ENCODE results near the gene GRK5. TPM values are rescaled to one million over a fixed set of nuclear protein-coding genes. Genes with fewer than 3 reads are reported as not detected.
A peak's percentile ranks its signal among the peaks of the same experiment; 100 is the strongest.
"Not testable (repeated sequence)": the region's sequence is repeated elsewhere in the genome, so short reads cannot be mapped to it uniquely, and the experiment has no call there.

GRK5 gene
- total RNA-seq, 2 donors from 2014 or later, result 9.1 to 11.9 TPM

DNA sequence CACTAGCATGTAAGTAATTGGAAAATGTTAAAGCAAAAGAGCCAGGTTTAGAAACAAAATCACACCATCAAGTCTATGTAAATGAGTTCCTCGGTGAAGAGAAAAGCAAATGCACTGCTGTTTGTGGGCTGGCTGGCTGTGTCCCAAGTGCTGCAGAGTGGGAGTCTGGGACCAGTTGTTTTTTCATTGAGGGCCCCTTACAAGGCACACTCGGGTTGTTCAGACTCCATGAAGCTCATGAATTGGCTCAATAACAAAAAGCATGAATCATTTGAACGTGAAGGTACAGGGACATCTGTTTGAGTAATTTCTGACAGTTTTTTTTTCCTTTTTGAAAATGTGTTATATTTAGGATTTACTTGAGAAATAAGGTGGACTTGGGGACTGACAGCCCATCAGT is 28.0 kb downstream of the GRK5 start:
- H3K36me3 Mint-ChIP-seq (ENCODE audit: low read depth), result peaks cover 2% of the 10 kb centered on the region
- TF ChIP-seq, protein P1, sequence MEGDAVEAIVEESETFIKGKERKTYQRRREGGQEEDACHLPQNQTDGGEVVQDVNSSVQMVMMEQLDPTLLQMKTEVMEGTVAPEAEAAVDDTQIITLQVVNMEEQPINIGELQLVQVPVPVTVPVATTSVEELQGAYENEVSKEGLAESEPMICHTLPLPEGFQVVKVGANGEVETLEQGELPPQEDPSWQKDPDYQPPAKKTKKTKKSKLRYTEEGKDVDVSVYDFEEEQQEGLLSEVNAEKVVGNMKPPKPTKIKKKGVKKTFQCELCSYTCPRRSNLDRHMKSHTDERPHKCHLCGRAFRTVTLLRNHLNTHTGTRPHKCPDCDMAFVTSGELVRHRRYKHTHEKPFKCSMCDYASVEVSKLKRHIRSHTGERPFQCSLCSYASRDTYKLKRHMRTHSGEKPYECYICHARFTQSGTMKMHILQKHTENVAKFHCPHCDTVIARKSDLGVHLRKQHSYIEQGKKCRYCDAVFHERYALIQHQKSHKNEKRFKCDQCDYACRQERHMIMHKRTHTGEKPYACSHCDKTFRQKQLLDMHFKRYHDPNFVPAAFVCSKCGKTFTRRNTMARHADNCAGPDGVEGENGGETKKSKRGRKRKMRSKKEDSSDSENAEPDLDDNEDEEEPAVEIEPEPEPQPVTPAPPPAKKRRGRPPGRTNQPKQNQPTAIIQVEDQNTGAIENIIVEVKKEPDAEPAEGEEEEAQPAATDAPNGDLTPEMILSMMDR (conservative IDR thresholded peaks at IDR 0.05), result no peak
- peaks cover 8% of the 10 kb centered on the region for H3K9me3 Mint-ChIP-seq
- Histone ChIP-seq H3K4me3 (ENCODE audit: low read length) (no peak overlapping the region), H3K9ac (ENCODE audit: extremely low read depth, low read length, poor library complexity, severe bottlenecking) (no peak overlapping the region), H3K4me1 (ENCODE audit: control insufficient read depth, insufficient read depth, low read length) (no peaks in the 10 kb centered on the region), H3K9me3 (ENCODE audit: control insufficient read depth, low read length) (no peaks in the 10 kb centered on the region), H3K36me3 (ENCODE audit: control insufficient read depth, insufficient read depth, low read length) (no peaks in the 10 kb centered on the region), H3K27ac (ENCODE audit: low read depth, low read length) (no peak overlapping the region), H3K27me3 (ENCODE audit: control insufficient read depth, insufficient read depth, low read length, poor library complexity, severe bottlenecking) (no peaks in the 10 kb centered on the region)
- no peak overlapping the region for H3K4me3 Mint-ChIP-seq
- peak overlapping the region; percentile 71 for H3K27ac Mint-ChIP-seq
- DNase-seq, result no peak
- WGBS, 2 experiments (ENCODE audit: insufficient coverage in 1 of 2, insufficient read length in 1 of 2), result 73 to 76% methylated on average over 3 of the region's 3 CpGs
- H3K27me3 Mint-ChIP-seq (ENCODE audit: insufficient read depth), result no peaks in the 10 kb centered on the region
- peaks cover 35% of the 10 kb centered on the region for H3K4me1 Mint-ChIP-seq

DNA sequence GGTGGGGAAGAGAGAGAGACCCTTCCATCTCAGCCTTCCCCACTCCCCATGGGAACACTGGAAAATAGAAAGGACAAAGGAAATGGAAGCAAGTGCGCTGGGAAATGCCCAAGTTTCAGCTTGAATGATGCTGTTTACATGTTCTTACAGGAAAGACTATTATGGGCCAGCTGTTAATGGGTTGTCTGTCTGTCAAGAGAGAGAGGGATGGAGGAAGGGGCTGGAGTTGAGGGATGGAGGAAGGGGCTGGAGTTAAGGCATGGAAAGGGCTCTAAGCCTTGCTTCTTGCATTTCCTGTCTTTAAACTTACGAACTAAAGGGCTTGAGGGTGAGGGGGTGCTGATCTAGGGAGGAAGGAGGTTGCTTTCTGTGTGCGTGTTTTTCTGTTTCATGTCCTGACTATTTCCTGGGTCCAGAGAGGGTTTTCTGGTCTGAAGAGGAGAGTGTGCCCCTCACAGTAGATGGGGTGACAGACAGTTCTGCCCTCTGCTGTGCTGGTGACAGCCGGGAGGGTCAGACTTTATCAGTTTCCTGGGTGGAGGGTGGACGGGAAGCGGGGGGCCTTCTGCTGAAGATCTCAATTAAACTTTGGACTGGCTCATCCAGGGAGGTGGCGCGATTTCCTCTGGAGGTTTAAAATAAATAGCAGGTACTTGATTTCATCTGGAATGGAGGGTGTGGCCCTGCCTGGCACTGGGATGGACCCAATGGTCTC is 30.5 kb downstream of the GRK5 start:
- Mint-ChIP-seq H3K36me3 (ENCODE audit: low read depth) (no peaks in the 10 kb centered on the region), H3K27ac (peak overlapping the region; percentile 76), H3K4me1 (peaks cover 54% of the 10 kb centered on the region), H3K9me3 (no peaks in the 10 kb centered on the region), H3K27me3 (ENCODE audit: insufficient read depth) (no peaks in the 10 kb centered on the region), H3K4me3 (no peak overlapping the region)
- Histone ChIP-seq H3K9ac (ENCODE audit: extremely low read depth, low read length, poor library complexity, severe bottlenecking) (no peak overlapping the region), H3K9me3 (ENCODE audit: control insufficient read depth, low read length) (no peaks in the 10 kb centered on the region), H3K36me3 (ENCODE audit: control insufficient read depth, insufficient read depth, low read length) (no peaks in the 10 kb centered on the region), H3K4me1 (ENCODE audit: control insufficient read depth, insufficient read depth, low read length) (peaks cover 2% of the 10 kb centered on the region), H3K27ac (ENCODE audit: low read depth, low read length) (no peak overlapping the region), H3K27me3 (ENCODE audit: control insufficient read depth, insufficient read depth, low read length, poor library complexity, severe bottlenecking) (no peaks in the 10 kb centered on the region), H3K4me3 (ENCODE audit: low read length) (no peak overlapping the region)
- TF ChIP-seq, protein P1 (conservative IDR thresholded peaks at IDR 0.05), result no peak
- WGBS, 2 experiments (ENCODE audit: insufficient coverage in 1 of 2, insufficient read length in 1 of 2), result 75 to 90% methylated on average over 7 to 8 of the region's 8 CpGs
- DNase-seq, result peak; percentile 52

DNA sequence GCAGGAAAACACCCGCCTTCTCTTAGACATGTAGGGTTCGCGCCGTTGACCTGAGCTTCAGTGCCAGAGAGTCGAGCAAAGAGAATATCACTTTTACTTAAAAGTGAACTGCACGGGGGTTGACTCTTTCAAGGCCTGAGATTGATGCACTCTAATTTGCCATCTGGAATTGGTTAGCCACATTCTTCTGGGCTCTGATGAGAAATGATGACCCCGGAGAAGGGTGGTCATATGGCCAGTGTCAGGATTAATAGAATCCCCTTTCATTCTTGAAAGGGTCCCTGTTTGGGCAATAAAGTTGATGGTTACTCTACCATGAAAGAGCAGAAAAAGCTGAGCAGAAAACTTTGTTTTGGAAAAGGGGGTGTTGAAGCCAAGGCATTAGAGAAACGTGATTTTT is 31.2 kb downstream of the GRK5 start:
- no peak for DNase-seq
- H3K4me1 ChIP-seq (ENCODE audit: control insufficient read depth, insufficient read depth, low read length), result peaks cover 2% of the 10 kb centered on the region
- no peak overlapping the region for H3K27ac ChIP-seq (ENCODE audit: low read depth, low read length)
- Mint-ChIP-seq H3K27me3 (ENCODE audit: insufficient read depth) (no peaks in the 10 kb centered on the region), H3K9me3 (no peaks in the 10 kb centered on the region), H3K4me3 (no peak overlapping the region), H3K4me1 (peaks cover 54% of the 10 kb centered on the region), H3K27ac (peak overlapping the region; percentile 76), H3K36me3 (ENCODE audit: low read depth) (no peaks in the 10 kb centered on the region)
- TF ChIP-seq, protein P1 (conservative IDR thresholded peaks at IDR 0.05), result no peak
- no peaks in the 10 kb centered on the region for H3K36me3 ChIP-seq (ENCODE audit: control insufficient read depth, insufficient read depth, low read length)
- no peaks in the 10 kb centered on the region for H3K27me3 ChIP-seq (ENCODE audit: control insufficient read depth, insufficient read depth, low read length, poor library complexity, severe bottlenecking)
- H3K4me3 ChIP-seq (ENCODE audit: low read length), result no peak overlapping the region
- H3K9ac ChIP-seq (ENCODE audit: extremely low read depth, low read length, poor library complexity, severe bottlenecking), result no peak overlapping the region
- WGBS, 2 experiments (ENCODE audit: insufficient coverage in 1 of 2, insufficient read length in 1 of 2), result 93 to 94% methylated on average over 7 of the region's 8 CpGs
- H3K9me3 ChIP-seq (ENCODE audit: control insufficient read depth, low read length), result no peaks in the 10 kb centered on the region

DNA sequence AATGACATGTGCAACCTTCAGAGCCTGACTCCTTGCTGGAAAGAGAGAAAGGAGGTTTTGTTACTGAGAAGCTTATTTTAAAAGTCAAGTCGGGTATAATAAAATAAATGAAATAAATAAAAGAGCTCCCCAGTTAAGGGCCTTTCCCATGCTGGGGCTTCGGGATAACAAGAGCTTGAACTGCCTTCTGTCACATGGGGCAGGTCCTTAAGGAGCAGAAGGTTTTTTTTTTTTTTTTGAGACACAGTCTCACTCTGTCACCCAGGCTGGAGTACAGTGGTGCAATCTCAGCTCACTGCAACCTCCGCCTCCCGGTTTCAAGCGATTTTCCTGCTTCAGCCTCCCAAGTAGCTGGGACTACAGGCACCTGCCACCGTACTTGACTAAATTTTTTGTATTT is 31.6 kb downstream of the GRK5 start:
- not testable (repeated sequence) for H3K4me3 ChIP-seq (ENCODE audit: low read length); H3K27ac ChIP-seq (ENCODE audit: low read depth, low read length); H3K4me1 ChIP-seq (ENCODE audit: control insufficient read depth, insufficient read depth, low read length); H3K27ac Mint-ChIP-seq; H3K9me3 Mint-ChIP-seq; H3K4me3 Mint-ChIP-seq; H3K36me3 Mint-ChIP-seq (ENCODE audit: low read depth); DNase-seq; H3K27me3 Mint-ChIP-seq (ENCODE audit: insufficient read depth); H3K9ac ChIP-seq (ENCODE audit: extremely low read depth, low read length, poor library complexity, severe bottlenecking); H3K27me3 ChIP-seq (ENCODE audit: control insufficient read depth, insufficient read depth, low read length, poor library complexity, severe bottlenecking); H3K36me3 ChIP-seq (ENCODE audit: control insufficient read depth, insufficient read depth, low read length); H3K9me3 ChIP-seq (ENCODE audit: control insufficient read depth, low read length)
- peaks cover 54% of the 10 kb centered on the region for H3K4me1 Mint-ChIP-seq
- 92 to 100% methylated on average over 2 to 6 of the region's 6 CpGs for WGBS, 2 experiments (ENCODE audit: insufficient coverage in 1 of 2, insufficient read length in 1 of 2)

DNA sequence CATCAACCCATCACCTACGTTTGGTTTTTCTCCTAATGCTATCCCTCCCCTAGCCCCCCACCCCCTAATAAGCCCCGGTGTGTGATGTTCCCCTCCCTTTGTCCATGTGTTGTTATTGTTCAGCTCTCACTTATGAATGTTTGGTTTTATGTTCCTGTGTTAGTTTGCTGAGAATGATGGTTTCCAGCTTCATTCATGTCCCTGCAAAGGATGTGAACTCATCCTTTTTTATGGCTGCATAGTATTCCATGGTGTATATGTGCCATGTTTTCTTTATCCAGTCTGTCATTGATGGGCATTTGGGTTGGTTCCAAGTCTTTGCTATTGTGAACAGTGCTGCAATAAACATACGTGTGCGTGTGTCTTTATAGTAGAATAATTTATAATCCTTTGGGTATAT is 32.3 kb downstream of the GRK5 start:
- not testable (repeated sequence) for H3K9me3 Mint-ChIP-seq; H3K9ac ChIP-seq (ENCODE audit: extremely low read depth, low read length, poor library complexity, severe bottlenecking); H3K4me3 Mint-ChIP-seq; H3K36me3 ChIP-seq (ENCODE audit: control insufficient read depth, insufficient read depth, low read length); H3K27ac ChIP-seq (ENCODE audit: low read depth, low read length); H3K27me3 ChIP-seq (ENCODE audit: control insufficient read depth, insufficient read depth, low read length, poor library complexity, severe bottlenecking); DNase-seq; H3K27ac Mint-ChIP-seq; H3K36me3 Mint-ChIP-seq (ENCODE audit: low read depth); H3K27me3 Mint-ChIP-seq (ENCODE audit: insufficient read depth); H3K4me1 ChIP-seq (ENCODE audit: control insufficient read depth, insufficient read depth, low read length); H3K9me3 ChIP-seq (ENCODE audit: control insufficient read depth, low read length); H3K4me3 ChIP-seq (ENCODE audit: low read length)
- 88% methylated on average over 1 of the region's 4 CpGs; no CpG with 5 or more reads in 1 of the 2 experiments for WGBS, 2 experiments (ENCODE audit: insufficient coverage in 1 of 2, insufficient read length in 1 of 2)
- peaks cover 54% of the 10 kb centered on the region for H3K4me1 Mint-ChIP-seq

Measured in endodermal cell (in vitro differentiated cells).